OCI-LY1 (cell line): Measurements from ENCODE around the gene LGALS9C.
"Not testable (repeated sequence)": the region's sequence is repeated elsewhere in the genome, so short reads cannot be mapped to it uniquely, and the experiment has no call there.

ENCODE experiments used
- H2AFZ ChIP-seq: fragments of 200-600 bp; sonication (generic), shearing (Covaris generic); 2 replicates; pipeline ENCODE4 v1.6.0; 2014; ENCODE audit warnings: antibody characterized with exemption, mild to moderate bottlenecking, low read length
- H3F3A ChIP-seq: fragments of 200-600 bp; sonication (generic), shearing (Covaris generic); 2 replicates; pipeline ENCODE4 v1.6.0; 2014; ENCODE audit warnings: mild to moderate bottlenecking, antibody characterized with exemption, low read length, moderate library complexity; ENCODE audit not compliant: insufficient read depth
- H3K27ac ChIP-seq: fragments of 200-600 bp; sonication (generic); 2 replicates; pipeline ENCODE4 v1.5.1; 2014; ENCODE audit warnings: low read length, mixed run types, mild to moderate bottlenecking, low read depth; ENCODE audit not compliant: poor library complexity, severe bottlenecking
- H3K27me3 ChIP-seq: fragments of 200-600 bp; sonication (generic); 2 replicates; pipeline ENCODE4 v1.6.0; 2014; ENCODE audit warnings: antibody characterized with exemption, mild to moderate bottlenecking, low read length, moderate library complexity; ENCODE audit not compliant: insufficient read depth
- H3K36me3 ChIP-seq: fragments of 200-600 bp; sonication (generic); 2 replicates; pipeline ENCODE4 v1.6.1; 2014; ENCODE audit warnings: mild to moderate bottlenecking, antibody characterized with exemption, low read length, moderate library complexity, mixed read lengths; ENCODE audit not compliant: insufficient read depth
- H3K4me1 ChIP-seq: fragments of 200-600 bp; sonication (generic); 2 replicates; pipeline ENCODE4 v1.5.1; 2014; ENCODE audit warnings: mild to moderate bottlenecking, low read length, moderate library complexity; ENCODE audit not compliant: insufficient read depth, severe bottlenecking
- H3K4me2 ChIP-seq: fragments of 200-600 bp; sonication (generic), shearing (Covaris generic); 2 replicates; pipeline ENCODE4 v1.6.1; 2014; ENCODE audit warnings: low read length
- H3K4me3 ChIP-seq: fragments of 200-600 bp; sonication (generic); 2 replicates; pipeline ENCODE4 v1.5.1; 2014; ENCODE audit warnings: low read length, low read depth, mild to moderate bottlenecking, mixed read lengths; ENCODE audit not compliant: poor library complexity, severe bottlenecking
- H3K79me2 ChIP-seq: fragments of 200-600 bp; shearing (Covaris generic); 2 replicates; pipeline ENCODE4 v1.6.1; 2016; ENCODE audit warnings: mixed run types, low read length, mixed read lengths; ENCODE audit not compliant: insufficient read depth
- H3K9ac ChIP-seq: fragments of 200-600 bp; sonication (generic), shearing (Covaris generic); 2 replicates; pipeline ENCODE4 v1.6.1; 2014; ENCODE audit warnings: mild to moderate bottlenecking, low read length, mixed read lengths
- H3K9me2 ChIP-seq: fragments of 200-600 bp; sonication (generic), shearing (Covaris generic); 2 replicates; pipeline ENCODE4 v1.6.1; 2014; ENCODE audit warnings: low read depth, mild to moderate bottlenecking, low read length, mixed read lengths
- H3K9me3 ChIP-seq: fragments of 200-600 bp; shearing (Covaris generic); 2 replicates; pipeline ENCODE4 v1.6.1; 2014; ENCODE audit warnings: low read length, mixed read lengths
- H4K20me1 ChIP-seq: fragments of 200-600 bp; sonication (generic), shearing (Covaris generic); 2 replicates; pipeline ENCODE4 v1.6.0; 2016; ENCODE audit warnings: mild to moderate bottlenecking, low read length; ENCODE audit not compliant: insufficient read depth

Gene LGALS9C

DNA sequence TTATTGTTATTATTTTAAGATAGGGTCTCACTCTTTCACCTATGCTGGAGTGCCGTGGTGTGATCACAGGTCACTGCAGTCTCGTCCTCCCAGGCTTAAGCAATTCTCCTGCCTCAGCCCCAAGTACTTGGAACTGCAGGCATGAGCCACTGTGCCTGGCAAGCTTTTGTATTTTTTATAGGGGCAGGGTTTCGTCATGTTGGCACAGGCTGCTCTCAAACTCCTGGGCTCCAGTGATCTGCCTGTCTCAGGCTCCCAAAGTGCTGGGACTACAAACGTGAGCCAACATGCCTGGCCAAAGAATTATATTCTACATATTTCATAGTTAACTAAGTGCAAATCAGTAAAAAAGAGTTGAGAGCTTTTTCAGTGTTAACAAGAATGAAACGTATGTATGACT is 65.6 kb downstream of the LGALS9C start:
- not testable (repeated sequence) for H3F3A ChIP-seq, H3K9me3 ChIP-seq, H3K27me3 ChIP-seq, H3K27ac ChIP-seq, H3K9ac ChIP-seq, H4K20me1 ChIP-seq, H3K79me2 ChIP-seq, H3K4me3 ChIP-seq, H2AFZ ChIP-seq, H3K4me2 ChIP-seq, H3K4me1 ChIP-seq, H3K9me2 ChIP-seq, H3K36me3 ChIP-seq

DNA sequence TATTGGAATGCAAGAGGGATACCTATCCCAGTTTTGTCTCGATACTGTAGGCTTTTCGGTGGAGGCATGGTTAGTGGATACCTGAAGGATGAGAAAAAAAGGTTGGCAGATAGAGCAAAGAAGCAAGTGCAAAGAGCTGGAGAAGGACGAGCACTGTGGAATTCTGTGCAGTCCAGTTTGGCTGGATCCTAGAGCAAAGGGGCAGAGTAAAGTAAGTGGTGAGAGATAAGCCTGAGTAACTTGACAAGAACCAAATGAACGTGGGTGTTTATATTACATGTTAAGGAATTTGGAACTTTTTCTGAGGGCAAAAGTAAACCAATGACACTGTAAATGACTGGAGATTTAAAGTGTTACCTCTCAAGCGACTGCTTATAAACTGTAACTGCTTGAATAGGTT is 66.3 kb downstream of the LGALS9C start:
- H3K36me3 ChIP-seq, H2AFZ ChIP-seq, H3K4me2 ChIP-seq, H3F3A ChIP-seq, H3K9me3 ChIP-seq, H3K4me1 ChIP-seq, H3K4me3 ChIP-seq, H3K9ac ChIP-seq, H3K9me2 ChIP-seq, H3K27me3 ChIP-seq, H4K20me1 ChIP-seq, H3K27ac ChIP-seq, H3K79me2 ChIP-seq: not testable (repeated sequence)
